ENCODE data around the gene ATL2. TPM values are rescaled to one million over a fixed set of nuclear protein-coding genes. Genes with fewer than 3 reads are reported as not detected.

ATL2 gene
- total RNA-seq, 2 donors from 2014 or later: 125 to 139 TPM

GRCh38 chr2:38370664-38371063 is 6.4 kb downstream of the ATL2 start:
- H3K27me3 Mint-ChIP-seq (ENCODE audit: insufficient read depth): no peaks in the 10 kb centered on the region
- Histone ChIP-seq H3K9me3 (ENCODE audit: control insufficient read depth, low read length) (no peaks in the 10 kb centered on the region), H3K36me3 (ENCODE audit: control insufficient read depth, insufficient read depth, low read length) (peaks cover 39% of the 10 kb centered on the region), H3K9ac (ENCODE audit: extremely low read depth, low read length, poor library complexity, severe bottlenecking) (no peak overlapping the region), H3K4me1 (ENCODE audit: control insufficient read depth, insufficient read depth, low read length) (no peaks in the 10 kb centered on the region), H3K4me3 (ENCODE audit: low read length) (no peak overlapping the region), H3K27ac (ENCODE audit: low read depth, low read length) (no peak overlapping the region), H3K27me3 (ENCODE audit: control insufficient read depth, insufficient read depth, low read length, poor library complexity, severe bottlenecking) (no peaks in the 10 kb centered on the region)
- H3K36me3 Mint-ChIP-seq (ENCODE audit: low read depth): peaks cover 13% of the 10 kb centered on the region
- no peaks in the 10 kb centered on the region for H3K9me3 Mint-ChIP-seq
- no peak for DNase-seq
- TF ChIP-seq CTCF (conservative IDR thresholded peaks at IDR 0.05): no peak
- no peak overlapping the region for H3K4me3 Mint-ChIP-seq
- no peak overlapping the region for H3K27ac Mint-ChIP-seq
- H3K4me1 Mint-ChIP-seq: peaks cover 27% of the 10 kb centered on the region
- 94 to 99% methylated on average over 2 to 5 of the region's 5 CpGs for WGBS, 2 experiments (ENCODE audit: insufficient coverage in 1 of 2, insufficient read length in 1 of 2)

GRCh38 chr2:38362232-38362631 is 14.8 kb downstream of the ATL2 start:
- no peak overlapping the region for H3K27ac ChIP-seq (ENCODE audit: low read depth, low read length)
- no peaks in the 10 kb centered on the region for H3K27me3 ChIP-seq (ENCODE audit: control insufficient read depth, insufficient read depth, low read length, poor library complexity, severe bottlenecking)
- no peaks in the 10 kb centered on the region for H3K9me3 ChIP-seq (ENCODE audit: control insufficient read depth, low read length)
- Mint-ChIP-seq H3K27me3 (ENCODE audit: insufficient read depth) (no peaks in the 10 kb centered on the region), H3K27ac (no peak overlapping the region), H3K4me1 (peaks cover 11% of the 10 kb centered on the region), H3K4me3 (no peak overlapping the region), H3K9me3 (no peaks in the 10 kb centered on the region), H3K36me3 (ENCODE audit: low read depth) (peaks cover 15% of the 10 kb centered on the region)
- no peak overlapping the region for H3K9ac ChIP-seq (ENCODE audit: extremely low read depth, low read length, poor library complexity, severe bottlenecking)
- no peaks in the 10 kb centered on the region for H3K4me1 ChIP-seq (ENCODE audit: control insufficient read depth, insufficient read depth, low read length)
- TF ChIP-seq CTCF (conservative IDR thresholded peaks at IDR 0.05): no peak
- peaks cover 65% of the 10 kb centered on the region for H3K36me3 ChIP-seq (ENCODE audit: control insufficient read depth, insufficient read depth, low read length)
- no peak for DNase-seq
- no peak overlapping the region for H3K4me3 ChIP-seq (ENCODE audit: low read length)
- WGBS, 2 experiments (ENCODE audit: insufficient coverage in 1 of 2, insufficient read length in 1 of 2): 94 to 100% methylated on average over 1 to 2 of the region's 2 CpGs

- H3K27me3 ChIP-seq (ENCODE audit: control insufficient read depth, insufficient read depth, low read length, poor library complexity, severe bottlenecking): no peaks in the 10 kb centered on the region
- H3K4me1 ChIP-seq (ENCODE audit: control insufficient read depth, insufficient read depth, low read length): no peaks in the 10 kb centered on the region
- TF ChIP-seq CTCF (conservative IDR thresholded peaks at IDR 0.05): no peak
- no peak overlapping the region for H3K4me3 ChIP-seq (ENCODE audit: low read length)
- WGBS, 2 experiments (ENCODE audit: insufficient coverage in 1 of 2, insufficient read length in 1 of 2): 95 to 100% methylated on average over 1 to 2 of the region's 2 CpGs
- no peak overlapping the region for H3K9ac ChIP-seq (ENCODE audit: extremely low read depth, low read length, poor library complexity, severe bottlenecking)
- peaks cover 18% of the 10 kb centered on the region for H3K36me3 Mint-ChIP-seq (ENCODE audit: low read depth)
- H3K4me1 Mint-ChIP-seq: peaks cover 11% of the 10 kb centered on the region
- H3K9me3 ChIP-seq (ENCODE audit: control insufficient read depth, low read length): no peaks in the 10 kb centered on the region
- no peak overlapping the region for H3K27ac Mint-ChIP-seq
- H3K27ac ChIP-seq (ENCODE audit: low read depth, low read length): no peak overlapping the region
- H3K36me3 ChIP-seq (ENCODE audit: control insufficient read depth, insufficient read depth, low read length): peaks cover 71% of the 10 kb centered on the region
- no peaks in the 10 kb centered on the region for H3K27me3 Mint-ChIP-seq (ENCODE audit: insufficient read depth)
- no peak overlapping the region for H3K4me3 Mint-ChIP-seq
- no peaks in the 10 kb centered on the region for H3K9me3 Mint-ChIP-seq
- DNase-seq: no peak
Observed at GRCh38 chr2:38360177-38360576, 16.9 kb downstream of the ATL2 start.
